CD14-positive monocyte (primary cell): ENCODE data around the gene IGBP1. TPM values are rescaled to one million over a fixed set of nuclear protein-coding genes. Genes with fewer than 3 reads are reported as not detected.

Experiments used
- DNase-seq, 3 donors: peaks; one replicate each; pipeline ENCODE4 v3.0.0-alpha.2; 2011 to 2022
- H2AFZ ChIP-seq: 2 replicates; pipeline ENCODE4 v1.6.0; 2012; ENCODE audit warnings: mild to moderate bottlenecking, low read depth, low read length, inconsistent platforms; ENCODE audit not compliant: insufficient read depth, poor library complexity, severe bottlenecking
- H3K27ac ChIP-seq, 2 donors: 1 replicate in 1 of 2; 2 replicates in 1 of 2; pipeline ENCODE4 v1.5.1; 2012 to 2013; ENCODE audit warnings: low read length in 2 of 2, control low read depth in 1 of 2, inconsistent platforms in 1 of 2, low read depth in 1 of 2, mild to moderate bottlenecking in 1 of 2
- H3K27me3 ChIP-seq, 2 donors: one replicate each; pipeline versions ENCODE4 v1.6.0 to v1.6.1; 2011 to 2013; ENCODE audit warnings: low read length in 2 of 2; ENCODE audit not compliant: control insufficient read depth in 2 of 2, insufficient read depth in 2 of 2
- H3K36me3 ChIP-seq, 2 donors: replicated peaks in 1 of 2; 1 replicate in 1 of 2; 2 replicates in 1 of 2; pipeline versions ENCODE4 v1.5.1 to v1.6.1; 2012 to 2013; ENCODE audit warnings: low read length in 2 of 2, control low read depth in 1 of 2, inconsistent platforms in 1 of 2, mild to moderate bottlenecking in 1 of 2; ENCODE audit not compliant: insufficient read depth in 2 of 2, control insufficient read depth in 1 of 2
- H3K4me1 ChIP-seq, 2 donors: 1 replicate in 1 of 2; 2 replicates in 1 of 2; pipeline versions ENCODE4 v1.5.1 to v1.6.1; 2012 to 2013; ENCODE audit warnings: low read length in 2 of 2, control low read depth in 1 of 2, inconsistent platforms in 1 of 2, mild to moderate bottlenecking in 1 of 2, moderate library complexity in 1 of 2; ENCODE audit not compliant: insufficient read depth in 2 of 2, control insufficient read depth in 1 of 2
- H3K4me2 ChIP-seq: replicated peaks from 2 replicates; pipeline ENCODE3; 2012; ENCODE audit warnings: low read length, moderate library complexity, mild to moderate bottlenecking; ENCODE audit not compliant: poor library complexity, severe bottlenecking; ENCODE audit errors: extremely low read depth
- H3K4me3 ChIP-seq, 3 experiments: fragments of 200-600 bp in 1 of 3; sonication (generic) in 1 of 3; replicated peaks in 1 of 3; 1 replicate in 2 of 3; 2 replicates in 1 of 3; pipeline ENCODE4 v1.5.1; 2011 to 2013; ENCODE audit warnings: low read length in 3 of 3, mild to moderate bottlenecking in 3 of 3, control low read depth in 2 of 3, low read depth in 2 of 3, inconsistent platforms in 1 of 3, moderate library complexity in 1 of 3
- H3K79me2 ChIP-seq: 2 replicates; pipeline ENCODE4 v1.6.0; 2012; ENCODE audit warnings: mild to moderate bottlenecking, control low read depth, inconsistent platforms, low read length, moderate library complexity; ENCODE audit not compliant: insufficient read depth
- H3K9ac ChIP-seq: 2 replicates; pipeline ENCODE4 v1.6.0; 2017; ENCODE audit warnings: low read length, mild to moderate bottlenecking; ENCODE audit not compliant: insufficient read depth, poor library complexity, severe bottlenecking
- H3K9me3 ChIP-seq, 2 donors: replicated peaks in 1 of 2; 1 replicate in 1 of 2; 2 replicates in 1 of 2; pipeline versions ENCODE4 v1.5.1 to v1.6.1; 2012 to 2013; ENCODE audit warnings: low read length in 2 of 2, control low read depth in 1 of 2; ENCODE audit not compliant: control insufficient read depth in 1 of 2, insufficient read depth in 1 of 2
- H4K20me1 ChIP-seq: 2 replicates; pipeline ENCODE4 v1.6.0; 2012; ENCODE audit warnings: mild to moderate bottlenecking, low read length, control low read depth, moderate library complexity; ENCODE audit not compliant: insufficient read depth
- H3K27ac Mint-ChIP-seq, 7 donors: one replicate each; pipeline ENCODE4 v1.8.0; 2020; ENCODE audit warnings: mild to moderate bottlenecking in 7 of 7, mixed read lengths in 7 of 7, moderate library complexity in 6 of 7, inconsistent platforms in 2 of 7
- H3K27me3 Mint-ChIP-seq, 3 donors: one replicate each; pipeline ENCODE4 v1.8.0; 2021 to 2022; ENCODE audit warnings: low read depth in 3 of 3, mild to moderate bottlenecking in 3 of 3, mixed read lengths in 3 of 3, moderate library complexity in 3 of 3, inconsistent platforms in 1 of 3
- H3K36me3 Mint-ChIP-seq, 2 donors: one replicate each; pipeline ENCODE4 v1.8.0; 2020; ENCODE audit warnings: mixed read lengths in 2 of 2, inconsistent platforms in 1 of 2, mild to moderate bottlenecking in 1 of 2
- H3K4me1 Mint-ChIP-seq: one replicate; pipeline ENCODE4 v1.8.0; 2020; ENCODE audit warnings: mild to moderate bottlenecking, mixed read lengths
- H3K4me3 Mint-ChIP-seq, 2 donors: one replicate each; pipeline ENCODE4 v1.8.0; 2020; ENCODE audit warnings: mild to moderate bottlenecking in 2 of 2, mixed read lengths in 2 of 2, moderate library complexity in 1 of 2
- H3K9me3 Mint-ChIP-seq, 7 donors: one replicate each; pipeline ENCODE4 v1.8.0; 2020 to 2022; ENCODE audit warnings: mixed read lengths in 7 of 7, mild to moderate bottlenecking in 6 of 7, moderate library complexity in 6 of 7, inconsistent platforms in 2 of 7
- WGBS: methylation state at CpG from one replicate; pipeline ENCODE4 v1.1.5; 2013; ENCODE audit warnings: missing lambda C conversion rate; ENCODE audit not compliant: insufficient coverage; 5-methylcytosine and 5-hydroxymethylcytosine counted together
- intact Hi-C, 2 donors: fragments of 100-400 bp; cut with micrococcal nuclease; formaldehyde crosslinking; loops; one replicate each; pipeline versions ENCODE4 v1.15.0 to v1.15.1; 2023
- polyA plus RNA-seq, 3 donors: library from polyadenylated mRNA; depleted of rRNA in 1 of 3; unstranded in 2 of 3; stranded (reverse) in 1 of 3; fragments of 300-500 nt in 2 of 3; fragments of >200 nt in 1 of 3; fragmentation: Illumina TruSeq in 2 of 3; gene quantifications; 1 replicate in 2 of 3; 2 replicates in 1 of 3; pipeline ENCODE4 v1.2.3, GENCODE V29; 2012 to 2021
- TF ChIP-seq, protein P1 (sequence below): fragments of 200-600 bp; IDR thresholded peaks from one replicate; pipeline ENCODE4 v1.8.0; 2022; ENCODE audit warnings: antibody characterized with exemption, mild to moderate bottlenecking

IGBP1 gene
- polyA plus RNA-seq, 3 donors = 55.7 to 60.4 (median 56.8) TPM

DNA sequence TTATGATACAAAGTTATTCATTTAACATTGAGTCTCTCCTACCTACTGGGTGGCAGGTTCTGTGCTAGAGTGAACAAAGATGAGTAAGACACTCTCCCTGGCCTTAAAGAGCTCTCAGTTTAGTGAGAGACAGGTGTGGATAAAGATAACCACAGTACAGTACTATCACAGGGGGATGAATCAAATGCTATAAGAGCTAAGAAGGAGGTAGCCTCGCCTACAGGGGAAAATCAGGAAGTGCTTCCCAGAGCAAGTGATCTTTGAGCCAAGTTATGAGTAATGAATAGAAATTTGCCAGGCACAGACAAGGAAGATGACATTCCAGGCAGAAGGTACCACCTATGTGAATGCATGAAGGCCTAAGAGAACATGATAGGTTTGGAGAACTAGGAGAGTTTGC, 3.4 kb upstream of the IGBP1 start:
- Histone ChIP-seq H3K27ac (no peak overlapping the region), H3K4me1 (peaks cover 12 to 15% of the 10 kb centered on the region in 2 donors), H3K36me3 (no peaks in the 10 kb centered on the region), H4K20me1 (no peaks in the 10 kb centered on the region), H3K4me3 (no peak overlapping the region), H2AFZ (no peak overlapping the region), H3K9me3 (no peaks in the 10 kb centered on the region), H3K27me3 (no peaks in the 10 kb centered on the region), H3K4me2 (no peak overlapping the region), H3K79me2 (peaks cover 10% of the 10 kb centered on the region), H3K9ac (no peak overlapping the region)
- Mint-ChIP-seq H3K4me1 (peaks cover 8% of the 10 kb centered on the region), H3K4me3 (no peak overlapping the region), H3K27ac (no peak overlapping the region), H3K27me3 (peaks cover 2 to 5% (median 3%) of the 10 kb centered on the region in 3 donors), H3K9me3 (peaks cover 0 to 7% (median 0%) of the 10 kb centered on the region in 7 donors), H3K36me3 (peaks cover 0 to 3% of the 10 kb centered on the region in 2 donors)
- no peak for DNase-seq
- 80% methylated on average over 1 of the region's 1 CpG for WGBS
- intact Hi-C loops = loop anchor here in 1 of 2 donors (5.0 to 10.0 kb wide), 2 partner anchors 157 to 1055 kb away; partner anchors contain the start of gene PDZD11
- TF ChIP-seq, protein P1, sequence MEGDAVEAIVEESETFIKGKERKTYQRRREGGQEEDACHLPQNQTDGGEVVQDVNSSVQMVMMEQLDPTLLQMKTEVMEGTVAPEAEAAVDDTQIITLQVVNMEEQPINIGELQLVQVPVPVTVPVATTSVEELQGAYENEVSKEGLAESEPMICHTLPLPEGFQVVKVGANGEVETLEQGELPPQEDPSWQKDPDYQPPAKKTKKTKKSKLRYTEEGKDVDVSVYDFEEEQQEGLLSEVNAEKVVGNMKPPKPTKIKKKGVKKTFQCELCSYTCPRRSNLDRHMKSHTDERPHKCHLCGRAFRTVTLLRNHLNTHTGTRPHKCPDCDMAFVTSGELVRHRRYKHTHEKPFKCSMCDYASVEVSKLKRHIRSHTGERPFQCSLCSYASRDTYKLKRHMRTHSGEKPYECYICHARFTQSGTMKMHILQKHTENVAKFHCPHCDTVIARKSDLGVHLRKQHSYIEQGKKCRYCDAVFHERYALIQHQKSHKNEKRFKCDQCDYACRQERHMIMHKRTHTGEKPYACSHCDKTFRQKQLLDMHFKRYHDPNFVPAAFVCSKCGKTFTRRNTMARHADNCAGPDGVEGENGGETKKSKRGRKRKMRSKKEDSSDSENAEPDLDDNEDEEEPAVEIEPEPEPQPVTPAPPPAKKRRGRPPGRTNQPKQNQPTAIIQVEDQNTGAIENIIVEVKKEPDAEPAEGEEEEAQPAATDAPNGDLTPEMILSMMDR = no peak

DNA sequence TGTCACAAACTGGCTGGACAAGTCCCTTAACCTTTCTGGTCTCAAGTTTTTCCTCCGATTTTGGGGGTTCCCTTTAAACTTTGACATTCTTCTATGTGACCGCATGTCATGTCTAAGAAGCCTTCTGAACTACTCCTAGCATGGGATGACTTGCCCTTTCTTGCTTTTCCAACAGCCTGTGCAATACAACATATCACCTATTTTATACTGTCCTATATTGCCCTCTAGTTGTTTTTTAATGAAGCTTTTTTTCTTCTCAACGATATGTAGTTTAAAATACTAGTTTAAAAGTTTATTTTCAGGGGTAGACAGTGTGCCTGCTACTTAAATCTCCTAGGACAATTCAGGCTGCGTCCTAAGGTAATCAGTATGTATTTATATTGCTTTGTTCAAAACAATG, 1.0 kb upstream of the IGBP1 start:
- H2AFZ ChIP-seq = no peak overlapping the region
- no peaks in the 10 kb centered on the region for H4K20me1 ChIP-seq
- H3K4me3 ChIP-seq = no peak overlapping the region
- Mint-ChIP-seq H3K36me3 (peaks cover 3 to 7% of the 10 kb centered on the region in 2 donors), H3K4me1 (peaks cover 15% of the 10 kb centered on the region), H3K9me3 (peaks cover 0 to 7% (median 0%) of the 10 kb centered on the region in 7 donors), H3K27me3 (peaks cover 0 to 4% (median 3%) of the 10 kb centered on the region in 3 donors), H3K4me3 (no peak overlapping the region), H3K27ac (no peak overlapping the region)
- DNase-seq = no peak
- intact Hi-C loops = loop anchor here (2.0 to 10.0 kb wide), 3 partner anchors 155 to 1053 kb away; partner anchors contain the start of gene PDZD11 (in 2 of the 2)
- H3K36me3 ChIP-seq = peaks cover 3 to 15% of the 10 kb centered on the region in 2 donors
- H3K27me3 ChIP-seq = no peaks in the 10 kb centered on the region
- no peak overlapping the region for H3K4me2 ChIP-seq
- H3K79me2 ChIP-seq = peaks cover 28% of the 10 kb centered on the region
- no CpG with 5 or more reads among the region's 4 CpGs for WGBS
- no peak overlapping the region for H3K9ac ChIP-seq
- H3K27ac ChIP-seq = no peak overlapping the region
- no peaks in the 10 kb centered on the region for H3K9me3 ChIP-seq
- H3K4me1 ChIP-seq = peaks cover 17 to 26% of the 10 kb centered on the region in 2 donors
- TF ChIP-seq, protein P1 = no peak
